Measurements from ENCODE around the gene HCN4.

GRCh38 chr15:73275862-73276261 lies 92.9 kb downstream of the HCN4 start:
- TF ChIP-seq CTCF (IDR thresholded peaks at IDR 0.05) (no peak), ZFX (IDR thresholded peaks at IDR 0.05; ENCODE audit: borderline replicate concordance) (no peak)
